Smooth muscle cell (in vitro differentiated cells): Measurements from ENCODE around the gene MEOX1. TPM values are rescaled to one million over a fixed set of nuclear protein-coding genes. Genes with fewer than 3 reads are reported as not detected.

Source experiments
- DNase-seq: peaks from one replicate; lab custom pipeline; 2025; ENCODE audit not compliant: unreplicated experiment; lab: John Stamatoyannopoulos, UW
- H2AFZ ChIP-seq: fragments of 200-600 bp; sonication (generic); 2 replicates; pipeline ENCODE4 v1.6.0; 2016; ENCODE audit warnings: antibody characterized with exemption, low read depth, mild to moderate bottlenecking
- H3F3A ChIP-seq: fragments of 200-600 bp; sonication (generic); 2 replicates; pipeline ENCODE4 v1.6.0; 2017; ENCODE audit warnings: antibody characterized with exemption, low read depth
- H3K27ac ChIP-seq: fragments of 200-600 bp; sonication (generic); 2 replicates; pipeline ENCODE4 v1.5.1; 2016; ENCODE audit warnings: low read depth, mild to moderate bottlenecking
- H3K27me3 ChIP-seq: fragments of 200-600 bp; sonication (generic); 2 replicates; pipeline ENCODE4 v1.6.1; 2016; ENCODE audit warnings: low read depth, mild to moderate bottlenecking
- H3K36me3 ChIP-seq: fragments of 200-600 bp; sonication (generic); 2 replicates; pipeline ENCODE4 v1.5.1; 2016; ENCODE audit warnings: low read depth
- H3K4me1 ChIP-seq: fragments of 200-600 bp; sonication (generic); 2 replicates; pipeline ENCODE4 v1.5.1; 2016; ENCODE audit warnings: low read depth
- H3K4me2 ChIP-seq: fragments of 200-600 bp; sonication (generic); 2 replicates; pipeline ENCODE4 v1.6.0; 2016; ENCODE audit warnings: mild to moderate bottlenecking
- H3K4me3 ChIP-seq: fragments of 200-600 bp; sonication (generic); 2 replicates; pipeline ENCODE4 v1.5.1; 2016; ENCODE audit warnings: mild to moderate bottlenecking
- H3K79me2 ChIP-seq: fragments of 200-600 bp; sonication (generic); 2 replicates; pipeline ENCODE4 v1.6.0; 2016; ENCODE audit warnings: low read depth, mild to moderate bottlenecking
- H3K9ac ChIP-seq: fragments of 200-600 bp; sonication (generic); 2 replicates; pipeline ENCODE4 v1.6.0; 2016; ENCODE audit warnings: low read depth
- H3K9me3 ChIP-seq: fragments of 200-600 bp; sonication (generic); replicated peaks from 2 replicates; pipeline ENCODE4 v1.5.1; 2016; ENCODE audit warnings: low read depth
- H4K20me1 ChIP-seq: fragments of 200-600 bp; sonication (generic); 2 replicates; pipeline ENCODE4 v1.6.0; 2016; ENCODE audit warnings: low read depth
- CTCF ChIP-seq: fragments of 200-600 bp; sonication (generic); IDR thresholded peaks from 2 replicates; pipeline ENCODE4 v1.5.1; 2017; ENCODE audit warnings: borderline replicate concordance, mild to moderate bottlenecking, antibody characterized with exemption; ENCODE audit not compliant: insufficient read depth, poor library complexity, severe bottlenecking
- WGBS: methylation state at CpG from one replicate; pipeline ENCODE4 v1.1.7; 2016; ENCODE audit warnings: low lambda C conversion rate; 5-methylcytosine and 5-hydroxymethylcytosine counted together
- polyA plus RNA-seq: library from polyadenylated mRNA; unstranded; fragments of >200 nt; fragmentation: Nextera tagmentation; extraction: Ambion mirVana; gene quantifications from 2 replicates; pipeline ENCODE4 v1.2.1, GENCODE V29; 2016
- total RNA-seq: library from RNA; depleted of rRNA; stranded (reverse); fragments of >200 nt; gene quantifications from 2 replicates; pipeline ENCODE4 v1.2.3, GENCODE V29; 2014

Gene MEOX1
- total and polyA plus RNA-seq, 2 experiments from 2014 or later, result 0.58 to 1.7 TPM

- TF ChIP-seq CTCF, result no peak
- H3K9ac ChIP-seq, result no peak overlapping the region
- no peaks in the 10 kb centered on the region for H3K9me3 ChIP-seq
- peaks cover 3% of the 10 kb centered on the region for H3K4me1 ChIP-seq
- H2AFZ ChIP-seq, result no peak overlapping the region
- H3K27me3 ChIP-seq, result no peaks in the 10 kb centered on the region
- peaks cover 6% of the 10 kb centered on the region for H3F3A ChIP-seq
- H3K4me3 ChIP-seq, result no peak overlapping the region
- 65% methylated on average over 5 of the region's 5 CpGs for WGBS
- H3K4me2 ChIP-seq, result no peak overlapping the region
- no peaks in the 10 kb centered on the region for H4K20me1 ChIP-seq
- H3K27ac ChIP-seq, result no peak overlapping the region
- no peak for DNase-seq
- H3K79me2 ChIP-seq, result no peaks in the 10 kb centered on the region
- H3K36me3 ChIP-seq, result no peaks in the 10 kb centered on the region
These were observed 25.3 kb downstream of the MEOX1 start for GRCh38 chr17:43636426-43636825.

- Histone ChIP-seq H3K4me3 (no peak overlapping the region), H3K27me3 (no peaks in the 10 kb centered on the region), H3K79me2 (no peaks in the 10 kb centered on the region), H2AFZ (peak overlapping the region; percentile 91), H3K27ac (peak overlapping the region; percentile 81), H3K9ac (peak overlapping the region; percentile 65), H3K36me3 (no peaks in the 10 kb centered on the region), H4K20me1 (no peaks in the 10 kb centered on the region), H3K4me1 (peaks cover 3% of the 10 kb centered on the region), H3K4me2 (peak overlapping the region; percentile 67), H3K9me3 (no peaks in the 10 kb centered on the region), H3F3A (peaks cover 6% of the 10 kb centered on the region)
- DNase-seq, result no peak
- WGBS, result 16% methylated on average over 13 of the region's 13 CpGs
- TF ChIP-seq CTCF, result no peak
These were observed 27.1 kb downstream of the MEOX1 start for GRCh38 chr17:43634591-43635125.

- Histone ChIP-seq H3K79me2 (no peaks in the 10 kb centered on the region), H3F3A (peaks cover 6% of the 10 kb centered on the region), H4K20me1 (no peaks in the 10 kb centered on the region), H3K9me3 (no peaks in the 10 kb centered on the region), H3K4me1 (peaks cover 9% of the 10 kb centered on the region), H2AFZ (no peak overlapping the region), H3K4me2 (no peak overlapping the region), H3K9ac (no peak overlapping the region), H3K36me3 (no peaks in the 10 kb centered on the region), H3K27ac (no peak overlapping the region), H3K27me3 (no peaks in the 10 kb centered on the region), H3K4me3 (no peak overlapping the region)
- DNase-seq, result no peak
- 90% methylated on average over 10 of the region's 10 CpGs for whole genome bisulfite sequencing
- TF ChIP-seq CTCF, result no peak
These were observed 29.5 kb downstream of the MEOX1 start for GRCh38 chr17:43632221-43632620.

GRCh38 chr17:43631429-43631828, 30.3 kb downstream of the MEOX1 start:
- Histone ChIP-seq H3F3A (peaks cover 6% of the 10 kb centered on the region), H3K4me2 (no peak overlapping the region), H3K9ac (no peak overlapping the region), H3K27me3 (no peaks in the 10 kb centered on the region), H4K20me1 (no peaks in the 10 kb centered on the region), H3K9me3 (no peaks in the 10 kb centered on the region), H3K36me3 (no peaks in the 10 kb centered on the region), H3K79me2 (no peaks in the 10 kb centered on the region), H3K4me1 (peaks cover 9% of the 10 kb centered on the region), H3K4me3 (no peak overlapping the region), H3K27ac (no peak overlapping the region), H2AFZ (no peak overlapping the region)
- no peak for DNase-seq
- WGBS, result 36% methylated on average over 7 of the region's 7 CpGs
- TF ChIP-seq CTCF, result no peak
